Stimulated activated CD4-positive, alpha-beta T cell treated with anti-CD3 and anti-CD28 coated beads, Interleukin-4, amount 100 ng/mL, for 4 hours (primary cell): ENCODE data around the gene GP9.
A peak's percentile ranks its signal among the peaks of the same experiment; 100 is the strongest.

Experiments
- DNase-seq, 2 experiments: peaks; one replicate each; pipeline ENCODE4 v3.0.0-alpha.2; 2020

The GP9 gene

DNA sequence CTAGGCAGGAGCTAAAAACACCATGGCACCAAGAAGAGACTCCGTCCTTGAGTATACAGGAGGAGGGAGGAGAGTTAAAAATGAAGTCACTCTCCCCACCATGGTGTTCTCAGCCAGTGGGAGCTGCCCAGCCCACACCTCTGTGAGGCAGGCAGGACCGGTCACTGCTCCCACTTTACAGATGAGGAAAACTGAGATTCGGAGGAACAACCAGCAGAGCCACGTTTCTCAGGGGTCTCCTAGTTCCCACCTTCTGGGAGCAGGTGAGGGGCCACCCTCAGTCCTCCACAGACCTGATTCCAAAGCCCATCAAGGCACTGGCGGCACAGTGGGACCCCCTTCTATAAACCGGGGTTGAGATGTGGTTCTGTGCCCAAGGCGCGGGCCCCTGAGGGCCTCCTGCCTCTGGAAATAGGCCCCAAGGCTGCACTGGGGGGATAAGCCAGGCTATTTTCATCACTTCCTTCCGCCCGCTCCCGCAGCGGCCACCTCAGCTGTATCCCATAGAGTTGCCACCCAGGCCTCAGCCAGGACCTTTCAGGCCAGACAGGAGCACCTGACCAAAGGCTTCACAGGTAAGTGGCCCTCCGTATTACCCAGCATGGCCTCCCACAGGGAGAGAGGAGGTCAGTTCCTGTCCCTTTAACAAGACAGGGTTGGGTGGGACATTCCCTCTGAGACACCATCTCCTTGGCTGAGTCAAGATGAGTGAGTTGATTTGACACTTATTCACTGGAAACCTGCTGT is at the start of gene GP9:
TSS of gene GP9 (plus strand) at position 504 of the 747 bp plus-strand sequence. CDS start 961 bp downstream, outside the sequence.
- no peak for DNase-seq

- DNase-seq = no peak
These were observed 47.1 kb upstream of the GP9 start for GRCh38 chr3:129013491-129013891.

DNA sequence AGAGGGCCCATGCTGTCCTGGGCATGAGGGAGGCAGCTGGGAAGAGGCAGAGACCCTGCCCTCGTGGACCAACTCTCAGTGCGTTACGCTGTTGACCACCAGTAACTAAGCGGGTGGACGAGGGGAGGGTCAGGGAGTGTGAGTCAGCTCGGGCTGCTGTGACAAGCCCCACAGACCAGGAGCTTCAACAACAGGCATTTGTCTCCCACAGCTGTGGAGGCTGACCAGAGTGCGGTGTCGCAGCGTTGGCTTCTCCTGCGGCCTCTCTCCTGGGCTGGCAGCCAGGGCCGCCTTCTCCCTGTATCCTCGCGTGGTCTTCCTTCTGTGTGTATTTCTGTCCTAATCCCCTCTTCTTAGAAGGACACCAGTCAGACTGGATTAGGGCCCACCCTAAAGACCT is 46.4 kb upstream of the GP9 start:
- no peak for DNase-seq

- no peak for DNase-seq
These were observed 45.7 kb upstream of the GP9 start for GRCh38 chr3:129014793-129015345.

DNA sequence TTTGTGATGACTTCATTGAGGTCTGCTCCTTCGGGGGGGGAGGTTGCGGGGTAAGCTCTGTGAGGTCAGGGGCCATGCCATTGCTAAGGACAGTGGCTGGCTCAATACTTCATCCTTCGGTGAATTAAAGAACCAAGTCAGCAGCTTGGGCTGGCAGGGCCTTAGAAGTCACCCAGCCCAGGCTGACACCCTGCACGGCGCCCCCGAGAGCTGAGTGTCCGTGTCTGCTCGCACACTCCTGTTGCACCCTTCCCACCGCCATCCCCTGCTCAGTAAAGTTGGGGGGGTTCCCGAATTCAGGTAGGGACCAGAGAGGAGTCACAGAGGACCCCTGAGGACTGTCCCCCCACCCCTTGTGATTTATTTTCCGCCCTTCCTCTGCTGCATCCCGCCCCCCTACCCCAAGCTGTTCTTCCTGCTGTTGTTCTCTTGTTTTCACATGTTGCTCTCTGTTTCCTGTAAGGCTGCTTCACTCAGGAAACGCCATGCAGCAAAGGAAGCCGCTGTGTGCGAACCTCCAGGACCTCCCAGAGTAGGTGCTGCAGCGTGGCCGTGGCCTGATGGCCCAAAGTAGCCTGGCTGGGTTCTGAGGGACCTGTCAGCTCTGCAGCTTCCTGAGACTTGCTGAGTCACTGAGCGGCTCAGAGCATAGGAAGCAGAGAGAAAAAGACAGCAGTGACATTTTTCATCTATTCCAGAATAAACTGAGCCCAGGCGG is 45.0 kb upstream of the GP9 start:
- DNase-seq = peak; percentile 30 to 33

DNA sequence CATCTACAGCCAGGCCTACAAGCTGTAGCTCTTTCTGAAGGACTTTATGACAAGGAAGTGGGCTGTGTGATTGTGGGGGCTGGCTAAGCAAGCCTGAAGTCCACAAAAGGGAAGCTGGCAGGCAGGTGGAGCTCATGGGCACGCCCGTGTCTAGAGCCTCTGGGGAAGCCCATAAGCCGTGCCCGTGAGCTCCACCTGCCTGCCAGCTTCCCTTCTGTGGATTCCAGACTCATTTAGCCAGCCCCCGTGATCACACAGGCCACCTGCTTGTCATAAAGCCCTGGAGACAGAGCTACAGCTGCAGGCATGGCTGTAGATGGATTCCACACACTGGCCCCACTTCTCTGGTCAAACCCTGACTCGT is 44.2 kb upstream of the GP9 start:
- DNase-seq = peak; percentile 51 to 56

DNA sequence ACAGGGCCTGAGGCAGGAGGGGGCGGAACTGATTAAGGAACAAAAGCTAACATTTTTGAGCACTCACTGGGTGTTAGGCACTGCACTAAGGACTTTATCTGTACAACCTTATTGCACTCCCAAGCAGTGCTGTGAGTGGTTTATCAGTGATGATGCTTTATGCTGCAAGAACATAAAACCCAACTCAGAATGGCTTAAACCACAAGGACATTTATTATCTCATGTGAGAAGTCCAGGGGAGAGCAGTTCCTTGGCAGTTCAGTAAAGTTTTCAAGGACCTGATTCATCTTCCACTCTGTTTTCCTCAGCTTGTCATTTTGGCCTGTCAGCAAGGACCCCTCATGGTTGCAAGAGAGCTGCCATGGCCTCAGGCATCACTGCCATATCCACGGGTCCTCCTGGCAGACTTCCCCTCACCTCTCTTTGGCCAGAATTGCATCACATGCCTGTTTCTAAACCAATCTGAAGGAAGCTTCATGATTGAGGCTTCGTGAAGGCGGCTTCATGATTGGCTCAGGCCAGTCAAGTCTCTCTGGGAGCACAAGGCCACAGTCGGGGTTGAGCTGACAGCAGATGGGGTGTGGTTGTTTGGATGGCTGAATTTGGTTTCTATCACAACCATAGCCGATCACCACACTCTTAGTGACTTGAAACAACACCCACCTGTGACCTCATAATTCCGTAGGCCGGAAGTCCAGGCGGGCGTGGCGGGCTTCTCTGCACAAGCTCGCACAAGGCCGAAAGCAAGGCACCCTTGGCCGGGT is 43.7 kb upstream of the GP9 start:
- no peak for DNase-seq

DNA sequence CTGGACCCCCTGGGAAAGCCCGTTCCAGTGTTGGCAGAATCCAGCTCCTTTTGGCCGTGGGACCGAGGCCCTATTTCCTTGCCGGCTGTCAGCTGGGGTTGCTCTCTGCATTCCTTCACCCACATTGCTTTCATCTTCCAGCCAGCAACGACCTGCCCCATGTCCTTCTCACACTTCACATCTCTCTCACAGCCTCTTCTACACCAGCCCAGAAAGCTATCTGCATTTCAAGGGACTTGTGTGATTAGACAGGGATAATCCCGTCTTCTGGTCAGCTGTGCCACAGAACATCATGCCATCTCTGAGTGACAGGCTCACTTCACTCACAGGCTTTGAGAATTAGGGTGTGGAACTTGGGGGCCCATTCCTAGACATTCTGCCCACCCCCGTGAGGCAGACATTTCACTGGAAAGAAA is 43.1 kb upstream of the GP9 start:
- DNase-seq = no peak

- no peak for DNase-seq
These were observed 42.3 kb upstream of the GP9 start for GRCh38 chr3:129018271-129018670.

- no peak for DNase-seq
These were observed 41.8 kb upstream of the GP9 start for GRCh38 chr3:129018751-129019150.

- no peak for DNase-seq
These were observed 41.3 kb upstream of the GP9 start for GRCh38 chr3:129019266-129019665.

GRCh38 chr3:129020691-129021090 is 39.9 kb upstream of the GP9 start:
- no peak for DNase-seq

DNA sequence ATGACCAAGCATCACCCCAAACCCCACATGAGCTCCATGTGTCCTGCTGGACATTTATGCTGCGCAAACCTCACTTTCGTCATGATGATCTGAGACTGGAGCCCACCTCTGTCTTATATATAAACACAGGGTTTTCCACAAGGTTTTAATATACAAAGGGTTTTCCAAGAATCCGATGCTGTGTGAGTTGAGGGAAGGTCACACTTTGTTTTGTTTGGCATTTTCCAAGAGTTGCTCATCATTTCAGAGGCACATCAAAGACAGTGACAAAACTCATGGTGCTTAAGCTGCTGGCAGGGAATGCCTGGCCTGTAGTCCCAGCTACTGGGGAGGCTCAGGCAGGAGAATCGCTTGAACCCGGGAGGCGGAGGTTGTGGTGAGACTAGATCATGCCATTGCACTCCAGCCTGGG is 39.4 kb upstream of the GP9 start:
- DNase-seq = no peak

DNA sequence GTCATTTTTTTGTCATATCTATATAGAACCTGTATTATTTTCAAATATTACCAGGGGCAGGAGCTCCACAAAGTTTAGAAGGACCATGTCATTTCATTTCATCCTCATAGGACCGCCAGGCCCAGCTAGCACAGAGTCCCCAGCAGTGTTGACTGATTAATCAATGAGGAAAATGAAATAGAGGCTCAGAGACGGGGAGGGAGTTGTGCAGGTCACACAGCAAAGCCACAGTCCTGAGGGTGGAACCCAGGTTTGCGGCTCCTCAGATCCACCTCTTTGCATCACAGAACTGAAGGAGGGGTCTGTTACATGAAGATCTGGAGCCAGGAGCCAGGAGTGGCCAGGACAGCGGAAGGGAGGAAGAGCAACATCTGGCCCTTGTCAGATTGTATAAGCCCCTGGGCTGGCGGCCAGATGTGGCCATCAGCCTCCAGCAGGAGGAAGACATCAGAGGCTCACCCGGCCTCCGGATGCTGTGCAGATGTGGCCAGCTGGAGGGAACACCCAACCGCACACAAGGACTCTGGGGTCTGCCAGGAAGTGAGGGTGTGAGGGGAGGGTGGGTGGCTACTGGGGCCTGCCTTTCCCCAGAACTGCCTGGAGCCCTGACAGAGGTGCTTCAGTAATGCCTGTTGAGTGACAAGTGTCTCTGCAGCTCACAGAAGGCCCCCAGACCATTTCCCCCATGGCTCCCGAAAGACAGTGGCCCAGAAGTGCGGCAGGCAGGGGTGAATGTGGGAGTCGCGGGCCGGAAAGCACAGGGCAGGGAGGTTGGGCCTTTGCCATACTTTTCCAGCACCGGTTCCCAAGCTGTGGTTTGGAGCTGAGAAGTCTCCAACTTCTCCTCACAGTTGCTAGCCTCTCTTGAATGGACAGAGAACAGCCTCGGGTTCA is 38.2 kb upstream of the GP9 start:
- no peak for DNase-seq

- no peak for DNase-seq
These were observed 37.6 kb upstream of the GP9 start for GRCh38 chr3:129023008-129023358.

GRCh38 chr3:129023909-129024308 is 36.7 kb upstream of the GP9 start:
- DNase-seq = no peak

- DNase-seq = no peak
These were observed 35.5 kb upstream of the GP9 start for GRCh38 chr3:129025108-129025507.

DNA sequence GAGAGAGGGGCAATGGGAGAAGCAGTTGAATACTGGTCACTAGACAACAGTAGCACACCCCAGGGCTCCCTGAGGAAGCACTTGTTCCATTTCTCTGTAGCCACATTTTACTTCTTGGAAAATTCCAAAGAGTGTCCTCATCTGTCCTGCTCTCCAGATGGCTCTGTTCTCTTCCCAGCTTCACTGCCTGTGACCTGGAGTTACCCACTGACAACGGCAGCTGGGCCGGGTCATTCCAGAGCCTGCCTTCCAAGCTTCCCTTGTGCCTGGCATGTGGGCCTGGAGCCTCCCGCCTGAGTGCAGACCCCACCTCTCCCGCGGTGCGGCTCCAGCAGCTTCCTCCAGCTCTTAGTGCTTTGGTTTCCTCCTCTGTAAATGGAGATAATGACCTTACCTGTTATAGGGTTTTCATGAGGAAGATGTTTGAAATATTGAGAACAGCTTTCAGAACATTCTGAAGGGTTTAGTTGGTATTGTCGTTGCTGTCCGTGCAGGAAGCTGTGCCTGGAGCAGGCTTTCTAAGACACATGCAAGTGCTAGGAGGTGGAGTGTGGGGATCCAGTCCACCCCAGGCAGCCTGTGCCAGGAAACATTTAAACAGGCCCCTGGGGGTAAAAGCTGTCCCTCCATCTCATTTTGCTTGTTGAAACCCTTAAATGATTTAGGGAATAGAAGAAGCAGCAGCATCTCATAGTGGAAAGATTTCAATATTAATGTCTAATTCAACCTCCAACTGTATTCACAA is 34.7 kb upstream of the GP9 start:
- no peak for DNase-seq

DNA sequence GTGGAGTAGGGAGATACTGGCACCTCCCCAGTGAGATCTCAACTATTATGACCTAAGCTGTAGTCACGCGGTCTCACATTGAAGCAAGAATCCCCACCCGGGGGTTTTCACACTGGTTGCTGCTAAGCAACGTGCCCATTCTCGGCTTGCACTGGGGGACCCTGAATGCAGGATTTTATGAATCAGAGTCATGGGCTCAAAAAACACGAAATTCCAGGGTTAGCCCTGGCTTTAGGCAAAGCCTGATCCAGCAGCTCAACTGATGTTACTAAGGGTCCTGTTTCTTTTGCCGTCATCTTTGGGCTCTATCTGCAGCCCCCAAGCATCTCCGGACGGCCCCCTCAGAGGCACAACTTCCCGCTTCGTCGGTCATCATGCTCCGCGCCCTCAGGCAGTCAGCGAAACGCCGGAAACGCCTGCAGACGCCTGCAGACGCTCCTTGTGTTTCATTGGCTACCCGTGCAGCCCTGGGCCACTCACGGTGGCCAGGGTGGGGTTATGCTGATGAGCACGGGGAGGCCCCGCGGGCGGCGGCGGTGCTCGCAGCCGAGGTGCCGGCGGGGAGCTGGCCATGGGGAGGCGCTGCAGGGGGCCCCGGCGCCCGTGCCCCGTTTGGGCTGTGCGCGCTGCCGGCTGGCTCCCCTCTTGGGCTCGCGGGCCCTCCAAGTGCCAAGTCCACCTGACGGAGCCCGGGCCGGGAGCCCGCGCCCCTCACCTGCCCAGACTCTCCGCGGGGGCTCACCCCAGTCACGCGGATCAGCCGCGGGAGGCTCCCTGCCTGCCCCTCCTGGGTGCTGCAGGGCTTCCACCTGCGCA is 33.6 kb upstream of the GP9 start:
- peak; percentile 83 to 89 for DNase-seq

DNA sequence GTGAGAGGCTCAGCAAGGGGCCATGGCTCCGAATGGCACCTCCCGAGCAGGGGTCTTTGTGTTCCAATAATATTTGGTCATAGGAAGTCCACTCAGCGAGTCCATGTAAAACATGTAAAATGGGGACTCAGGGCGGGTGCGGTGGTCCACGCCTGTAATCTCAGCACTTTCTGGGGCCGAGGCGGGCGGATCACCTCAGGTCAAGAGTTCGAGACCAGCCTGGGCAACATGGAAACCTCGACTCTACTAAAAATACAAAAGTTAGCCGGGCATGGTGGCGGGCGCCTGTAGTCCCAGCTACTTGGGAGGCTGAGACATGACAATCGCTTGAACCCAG is 33.1 kb upstream of the GP9 start:
- no peak for DNase-seq

- DNase-seq = no peak
These were observed 31.7 kb upstream of the GP9 start for GRCh38 chr3:129028866-129029265.
